MG63 (cell line): ENCODE measurements around the gene TCP11L2. TPM values are rescaled to one million over a fixed set of nuclear protein-coding genes. Genes with fewer than 3 reads are reported as not detected.
A peak's percentile ranks its signal among the peaks of the same experiment; 100 is the strongest.
"Not testable (repeated sequence)": the region's sequence is repeated elsewhere in the genome, so short reads cannot be mapped to it uniquely, and the experiment has no call there.

ENCODE experiments used
- DNase-seq: peaks from one replicate; pipeline ENCODE4 v3.0.0-alpha.2; 2020
- H3K27me3 ChIP-seq: fragments of 250-450 bp; sonication (Bioruptor Pico); 2 replicates; pipeline ENCODE4 v1.5.1; 2020; ENCODE audit warnings: mild to moderate bottlenecking, moderate library complexity
- H3K36me3 ChIP-seq: fragments of 250-450 bp; sonication (Bioruptor Pico); 2 replicates; pipeline ENCODE4 v1.5.1; 2020; ENCODE audit warnings: mild to moderate bottlenecking, moderate library complexity
- H3K4me3 ChIP-seq: fragments of 250-450 bp; sonication (Bioruptor Pico); 2 replicates; pipeline ENCODE4 v1.5.1; 2020; ENCODE audit warnings: mild to moderate bottlenecking, moderate library complexity
- H3K9me3 ChIP-seq: fragments of 250-450 bp; sonication (Bioruptor Pico); 2 replicates; pipeline ENCODE4 v1.5.1; 2020; ENCODE audit warnings: mild to moderate bottlenecking, moderate library complexity
- total RNA-seq: library from RNA; depleted of rRNA; stranded (reverse); fragments of >200 nt; shearing (Covaris generic); gene quantifications from 2 replicates; pipeline ENCODE4 v1.2.3, GENCODE V29; 2014; ENCODE audit warnings: low replicate concordance

TCP11L2 gene
- total RNA-seq, 1 experiment from 2014 or later, result 33.9 TPM

- H3K36me3 ChIP-seq, result no peaks in the 10 kb centered on the region
- no peaks in the 10 kb centered on the region for H3K27me3 ChIP-seq
- no peak overlapping the region for H3K4me3 ChIP-seq
- no peak for DNase-seq
- H3K9me3 ChIP-seq, result peaks cover 11% of the 10 kb centered on the region
Observed at GRCh38 chr12:106280106-106280505, 22.4 kb upstream of the TCP11L2 start.

GRCh38 chr12:106281056-106281782 is 21.3 kb upstream of the TCP11L2 start:
- H3K9me3 ChIP-seq, result peaks cover 11% of the 10 kb centered on the region
- DNase-seq, result no peak
- no peak overlapping the region for H3K4me3 ChIP-seq
- H3K27me3 ChIP-seq, result no peaks in the 10 kb centered on the region
- no peaks in the 10 kb centered on the region for H3K36me3 ChIP-seq

GRCh38 chr12:106281804-106282203 is 20.7 kb upstream of the TCP11L2 start:
- Histone ChIP-seq H3K27me3 (no peaks in the 10 kb centered on the region), H3K36me3 (no peaks in the 10 kb centered on the region)

GRCh38 chr12:106282457-106283097 is 20.0 kb upstream of the TCP11L2 start:
- H3K27me3 ChIP-seq, result no peaks in the 10 kb centered on the region
- peaks cover 11% of the 10 kb centered on the region for H3K9me3 ChIP-seq
- no peak overlapping the region for H3K4me3 ChIP-seq
- DNase-seq, result peak; percentile 32
- no peaks in the 10 kb centered on the region for H3K36me3 ChIP-seq

More at GRCh38 chr12:106281804-106282203, 20.7 kb upstream of the TCP11L2 start:
- no peak for DNase-seq
- Histone ChIP-seq H3K9me3 (peaks cover 11% of the 10 kb centered on the region), H3K4me3 (no peak overlapping the region)

GRCh38 chr12:106284358-106285105 is 18.0 kb upstream of the TCP11L2 start:
- no peaks in the 10 kb centered on the region for H3K27me3 ChIP-seq
- peak; percentile 11 for DNase-seq

GRCh38 chr12:106285982-106286381 is 16.6 kb upstream of the TCP11L2 start:
- Histone ChIP-seq H3K36me3 (no peaks in the 10 kb centered on the region; the same call in 1 of the 2 replicates), H3K4me3 (no peak overlapping the region), H3K9me3 (peaks cover 11% of the 10 kb centered on the region), H3K27me3 (no peaks in the 10 kb centered on the region)
- DNase-seq, result no peak

More at GRCh38 chr12:106284358-106285105, 18.0 kb upstream of the TCP11L2 start:
- no peaks in the 10 kb centered on the region; the same call in 1 of the 2 replicates for H3K36me3 ChIP-seq
- H3K9me3 ChIP-seq, result peaks cover 11% of the 10 kb centered on the region
- no peak overlapping the region for H3K4me3 ChIP-seq

- not testable (repeated sequence) for H3K27me3 ChIP-seq, H3K36me3 ChIP-seq, H3K4me3 ChIP-seq, H3K9me3 ChIP-seq
- DNase-seq, result peak; percentile 56
Observed at GRCh38 chr12:106286576-106287162, 15.9 kb upstream of the TCP11L2 start.

- no peak for DNase-seq
- H3K9me3 ChIP-seq, result no peaks in the 10 kb centered on the region; the same call in 1 of the 2 replicates
- no peaks in the 10 kb centered on the region for H3K27me3 ChIP-seq
Observed at GRCh38 chr12:106287364-106287763, 15.2 kb upstream of the TCP11L2 start.

GRCh38 chr12:106288101-106288493 is 14.4 kb upstream of the TCP11L2 start:
- Histone ChIP-seq H3K4me3 (no peak overlapping the region), H3K36me3 (no peaks in the 10 kb centered on the region; the same call in 1 of the 2 replicates), H3K9me3 (no peaks in the 10 kb centered on the region), H3K27me3 (no peaks in the 10 kb centered on the region)
- no peak for DNase-seq

More at GRCh38 chr12:106287364-106287763, 15.2 kb upstream of the TCP11L2 start:
- Histone ChIP-seq H3K36me3 (no peaks in the 10 kb centered on the region; the same call in 1 of the 2 replicates), H3K4me3 (no peak overlapping the region)

GRCh38 chr12:106288494-106289195 is 13.9 kb upstream of the TCP11L2 start:
- Histone ChIP-seq H3K36me3 (no peaks in the 10 kb centered on the region; the same call in 1 of the 2 replicates), H3K27me3 (no peaks in the 10 kb centered on the region), H3K9me3 (no peaks in the 10 kb centered on the region), H3K4me3 (no peak overlapping the region)
- peak; percentile 73 for DNase-seq

GRCh38 chr12:106289196-106289681 is 13.3 kb upstream of the TCP11L2 start:
- Histone ChIP-seq H3K9me3 (no peaks in the 10 kb centered on the region), H3K36me3 (no peaks in the 10 kb centered on the region; the same call in 1 of the 2 replicates), H3K27me3 (no peaks in the 10 kb centered on the region), H3K4me3 (no peak overlapping the region)
- no peak for DNase-seq

- H3K27me3 ChIP-seq, result no peaks in the 10 kb centered on the region
Observed at GRCh38 chr12:106290666-106291065, 11.9 kb upstream of the TCP11L2 start.

GRCh38 chr12:106291342-106291741 is 11.2 kb upstream of the TCP11L2 start:
- no peaks in the 10 kb centered on the region for H3K27me3 ChIP-seq
- no peaks in the 10 kb centered on the region for H3K9me3 ChIP-seq
- no peak overlapping the region for H3K4me3 ChIP-seq
- no peaks in the 10 kb centered on the region; the same call in 1 of the 2 replicates for H3K36me3 ChIP-seq
- DNase-seq, result no peak

More at GRCh38 chr12:106290666-106291065, 11.9 kb upstream of the TCP11L2 start:
- Histone ChIP-seq H3K4me3 (no peak overlapping the region), H3K36me3 (no peaks in the 10 kb centered on the region; the same call in 1 of the 2 replicates), H3K9me3 (no peaks in the 10 kb centered on the region)
- DNase-seq, result no peak

- Histone ChIP-seq H3K4me3 (no peak overlapping the region), H3K27me3 (no peaks in the 10 kb centered on the region), H3K36me3 (no peaks in the 10 kb centered on the region; the same call in 1 of the 2 replicates), H3K9me3 (no peaks in the 10 kb centered on the region)
- DNase-seq, result no peak
Observed at GRCh38 chr12:106292339-106292738, 10.2 kb upstream of the TCP11L2 start.

- DNase-seq, result peak; percentile 74
- H3K4me3 ChIP-seq, result no peak overlapping the region
Observed at GRCh38 chr12:106296179-106296877, 6.2 kb upstream of the TCP11L2 start.

More at GRCh38 chr12:106296179-106296877, 6.2 kb upstream of the TCP11L2 start:
- no peaks in the 10 kb centered on the region for H3K27me3 ChIP-seq
- no peaks in the 10 kb centered on the region for H3K9me3 ChIP-seq
- H3K36me3 ChIP-seq, result no peaks in the 10 kb centered on the region
